ENCODE results near the gene PKNOX2.

GRCh38 chr11:125163431-125164063 lies 1.0 kb upstream of the PKNOX2 start:
- TF ChIP-seq CTCF (conservative IDR thresholded peaks at IDR 0.05 in 1 of 2, IDR thresholded peaks at IDR 0.05 in 1 of 2; ENCODE audit: extremely low read depth in 1 of 2, insufficient read depth in 1 of 2, low read depth in 1 of 2, low read length in 2 of 2) (no peak), EZH2 (IDR thresholded peaks at IDR 0.05; ENCODE audit: borderline replicate concordance, low read length) (no peak)
